Chondrocyte (in vitro differentiated cells): ENCODE results near the gene ACOT13. TPM values are rescaled to one million over a fixed set of nuclear protein-coding genes. Genes with fewer than 3 reads are reported as not detected.
A peak's percentile ranks its signal among the peaks of the same experiment; 100 is the strongest.
"Not testable (repeated sequence)": the region's sequence is repeated elsewhere in the genome, so short reads cannot be mapped to it uniquely, and the experiment has no call there.

ENCODE experiments used
- DNase-seq: peaks from one replicate; pipeline ENCODE4 v3.0.0; 2021; ENCODE audit warnings: mixed read lengths, low spot score
- H3K27ac Mint-ChIP-seq: one replicate; pipeline ENCODE4 v1.8.0; 2021; ENCODE audit warnings: mild to moderate bottlenecking, moderate library complexity, mixed read lengths; ENCODE audit not compliant: unreplicated experiment
- H3K27me3 Mint-ChIP-seq: 2 replicates; pipeline ENCODE4 v1.8.0; 2021; ENCODE audit warnings: low read depth, mixed read lengths
- H3K36me3 Mint-ChIP-seq: 2 replicates; pipeline ENCODE4 v1.8.0; 2021; ENCODE audit warnings: low read depth, mixed read lengths
- H3K4me1 Mint-ChIP-seq: 2 replicates; pipeline ENCODE4 v1.8.0; 2021; ENCODE audit warnings: low read depth, mild to moderate bottlenecking, mixed read lengths
- H3K4me3 Mint-ChIP-seq: one replicate; pipeline ENCODE4 v1.8.0; 2021; ENCODE audit warnings: mild to moderate bottlenecking, moderate library complexity, mixed read lengths; ENCODE audit not compliant: unreplicated experiment
- H3K9me3 Mint-ChIP-seq: 2 replicates; pipeline ENCODE4 v1.8.0; 2021; ENCODE audit warnings: low read depth, mixed read lengths
- CTCF ChIP-seq: fragments of 200-600 bp; sonication (generic); IDR thresholded peaks from 2 replicates; pipeline ENCODE4 v1.5.0; 2021; ENCODE audit warnings: antibody characterized with exemption, mild to moderate bottlenecking, moderate library complexity
- total RNA-seq: library from RNA; stranded (reverse); gene quantifications from 3 replicates; pipeline ENCODE4 v1.2.1, GENCODE V29; 2021

The ACOT13 gene
- total RNA-seq, 1 donor from 2014 or later: 28.4 TPM

- Mint-ChIP-seq H3K27me3 (no peaks in the 10 kb centered on the region), H3K4me1 (peaks cover 29% of the 10 kb centered on the region), H3K4me3 (no peak overlapping the region), H3K9me3 (no peaks in the 10 kb centered on the region), H3K27ac (peak overlapping the region; percentile 51), H3K36me3 (peaks cover 55% of the 10 kb centered on the region)
- no peak for TF ChIP-seq CTCF
- no peak for DNase-seq
These were observed 42.3 kb downstream of the ACOT13 start for GRCh38 chr6:24709014-24709711.

GRCh38 chr6:24710519-24711303 is 43.8 kb downstream of the ACOT13 start:
- Mint-ChIP-seq H3K4me1 (peaks cover 39% of the 10 kb centered on the region), H3K4me3 (no peak overlapping the region), H3K9me3 (no peaks in the 10 kb centered on the region), H3K27me3 (no peaks in the 10 kb centered on the region), H3K36me3 (peaks cover 58% of the 10 kb centered on the region), H3K27ac (no peak overlapping the region)
- TF ChIP-seq CTCF: no peak
- no peak for DNase-seq

- peaks cover 62% of the 10 kb centered on the region for H3K4me1 Mint-ChIP-seq
These were observed 49.8 kb downstream of the ACOT13 start for GRCh38 chr6:24716602-24717148.

GRCh38 chr6:24718449-24719124 is 51.7 kb downstream of the ACOT13 start:
- TF ChIP-seq CTCF: no peak
- H3K9me3 Mint-ChIP-seq: no peaks in the 10 kb centered on the region
- H3K27ac Mint-ChIP-seq: peak overlapping the region; percentile 100
- H3K4me3 Mint-ChIP-seq: peak overlapping the region; percentile 96
- peaks cover 27% of the 10 kb centered on the region for H3K36me3 Mint-ChIP-seq
- H3K4me1 Mint-ChIP-seq: peaks cover 55% of the 10 kb centered on the region
- no peaks in the 10 kb centered on the region for H3K27me3 Mint-ChIP-seq
- no peak for DNase-seq

More at GRCh38 chr6:24716602-24717148, 49.8 kb downstream of the ACOT13 start:
- H3K27ac Mint-ChIP-seq: peak overlapping the region; percentile 19
- DNase-seq, H3K27me3 Mint-ChIP-seq, H3K9me3 Mint-ChIP-seq: not testable (repeated sequence)
- peak overlapping the region; percentile 96 for H3K4me3 Mint-ChIP-seq
- peaks cover 38% of the 10 kb centered on the region for H3K36me3 Mint-ChIP-seq

- peaks cover 23% of the 10 kb centered on the region for H3K36me3 Mint-ChIP-seq
- no peaks in the 10 kb centered on the region for H3K27me3 Mint-ChIP-seq
- peak within 1 kb of the TSS; percentile 100 for H3K27ac Mint-ChIP-seq
- H3K9me3 Mint-ChIP-seq: no peaks in the 10 kb centered on the region
- H3K4me3 Mint-ChIP-seq: peak within 1 kb of the TSS; percentile 96
- peaks cover 48% of the 10 kb centered on the region for H3K4me1 Mint-ChIP-seq
- no peak for DNase-seq
- TF ChIP-seq CTCF: no peak
These were observed 52.5 kb downstream of the ACOT13 start, which contains the start of gene C6orf62 for GRCh38 chr6:24719125-24719971. Gene C6orf62 (minus strand): TSS chr6:24719154. CDS start chr6:24718668, 486 bp downstream.
